ENCODE results near the gene ZFPL1. TPM values are rescaled to one million over a fixed set of nuclear protein-coding genes. Genes with fewer than 3 reads are reported as not detected.

ZFPL1 gene
- total and polyA plus RNA-seq, 10 of the 15 experiments (the other 5 are each of a cell fraction or from before 2014, with no cell fraction given): 2.2 to 37.8 (median 27.0) TPM

DNA sequence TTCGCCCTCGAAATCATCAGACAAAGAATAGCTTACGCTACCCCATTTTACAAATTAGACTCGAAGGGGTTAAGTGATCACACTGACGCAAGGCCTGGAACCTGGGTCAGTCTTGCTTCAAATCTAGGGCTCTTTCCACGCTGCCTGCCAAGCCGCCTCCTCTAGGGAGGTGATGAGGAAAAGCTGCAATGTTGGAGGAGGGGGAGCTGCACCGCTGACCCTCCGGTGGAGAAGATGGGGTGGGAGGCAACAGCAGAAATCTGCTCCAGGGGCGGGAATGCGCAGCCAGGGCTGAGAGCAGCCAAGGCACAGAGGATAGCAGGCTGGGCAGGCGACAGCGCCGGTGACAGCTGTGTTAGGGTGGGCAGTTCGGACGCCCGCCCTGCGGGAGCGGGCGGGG, 49.7 kb downstream of the ZFPL1 start:
- under 1% methylated on average over 20 of the region's 20 CpGs for WGBS (ENCODE audit: insufficient coverage, insufficient replicate concordance, low lambda C conversion rate, missing lambda C conversion rate)
- Histone ChIP-seq H3K27me3 (replicated peaks in 1 of 2; ENCODE audit: control insufficient read depth in 2 of 2, insufficient read depth in 2 of 2, low read length in 1 of 2) (no peaks in the 10 kb centered on the region), H3K9me3 (replicated peaks; ENCODE audit: control insufficient read depth, insufficient read depth, low read length) (no peaks in the 10 kb centered on the region), H2AFZ (ENCODE audit: control insufficient read depth, low read depth, low read length) (no peak overlapping the region), H3K9ac (ENCODE audit: control insufficient read depth, insufficient read depth, low read length) (peak overlapping the region; percentile 96), H3K36me3 (ENCODE audit: control insufficient read depth in 2 of 2, insufficient read depth in 2 of 2, low read length in 1 of 2) (peaks cover 15 to 22% of the 10 kb centered on the region in 2 experiments), H3K4me2 (ENCODE audit: control insufficient read depth, insufficient read depth) (peak overlapping the region; percentile 98), H4K20me1 (ENCODE audit: control insufficient read depth, insufficient read depth) (0 out of 2 replicates have a peak, but pooled peaks cover 4% of the 10 kb centered on the region), H3K27ac (ENCODE audit: control insufficient read depth, insufficient read depth) (peak overlapping the region; percentile 99), H3K4me3 (peak overlapping the region; percentile 99), H3K79me2 (ENCODE audit: control insufficient read depth, insufficient read depth, low read length) (peaks cover 44% of the 10 kb centered on the region), H3K4me1 (ENCODE audit: control insufficient read depth, insufficient read depth, low read length) (peaks cover 21% of the 10 kb centered on the region)
- intact Hi-C loops (cut with micrococcal nuclease; ENCODE audit: unreplicated experiment) (loop anchor here (5.0 to 10.0 kb wide), 2 partner anchors 49 to 121 kb away; partner anchors contain the start of gene CAPN1), in situ Hi-C loops (cut with MboI) (no loop called here)
- TF ChIP-seq GATAD2B (conservative IDR thresholded peaks at IDR 0.05; ENCODE audit: low read depth): no peak
- TF ChIP-seq CHD4 (IDR thresholded peaks at IDR 0.05): no peak
- TF ChIP-seq EGR1 (IDR thresholded peaks at IDR 0.05; ENCODE audit: borderline replicate concordance in 1 of 2, low read depth in 2 of 2, low read length in 2 of 2): no peak
- TF ChIP-seq RCOR1 (conservative IDR thresholded peaks at IDR 0.05; ENCODE audit: low read depth, low read length): no peak
- TF ChIP-seq NFYB (IDR thresholded peaks at IDR 0.05; ENCODE audit: insufficient read depth, low read depth, low read length): no peak
- TF ChIP-seq TCF7 (IDR thresholded peaks at IDR 0.05; ENCODE audit: borderline replicate concordance): no peak
- FAIRE-seq: no peak
- no peak for DNase-seq (ENCODE audit: low read depth, low spot score)
- POLR2A ChIA-PET: interaction anchor here (0.9 to 3.1 kb wide), 6 partner anchors 9 to 354 kb away, joined by 3 to 16 read pairs (median 5); partner anchors contain the start of genes FAU, MRPL49 and TM7SF2
- no peak for ATAC-seq
- SMC1A ChIA-PET (ENCODE audit: uncharacterized antibody, unreplicated experiment): interaction anchor here (2.4 kb wide), 1 partner anchor 10 kb away, joined by 8 read pairs; no protein-coding TSS in a partner anchor
- no TSS peak for BruUV-seq (replicated peaks)
- RAD21 ChIA-PET (ENCODE audit: unreplicated experiment): interaction anchor here (0.9 kb wide), 1 partner anchor 48 kb away, joined by 3 read pairs; the partner anchor contains the start of gene CAPN1
- CTCF ChIA-PET: interaction anchor here (3.6 to 6.7 kb wide), 2 partner anchors 13 to 22 kb away, joined by 29 to 40 read pairs; partner anchors contain the start of genes FAU, MRPL49 and TM7SF2

All from GM12878 (cell line).